Cardiac muscle cell (in vitro differentiated cells and primary cell): ENCODE measurements around the gene ZNF70. TPM values are rescaled to one million over a fixed set of nuclear protein-coding genes. Genes with fewer than 3 reads are reported as not detected.

ENCODE experiments used
- DNase-seq, 2 donors: peaks; one replicate each; pipeline versions ENCODE4 v3.0.0 to v3.0.0-alpha.2; 2010 to 2017; ENCODE audit warnings: low read depth in 1 of 2, low spot score in 1 of 2
- H3K27ac ChIP-seq: fragments of 200-600 bp; sonication (generic); 2 replicates; pipeline ENCODE4 v1.5.1; 2016
- H3K27me3 ChIP-seq: fragments of 200-600 bp; sonication (generic); 2 replicates; pipeline ENCODE4 v1.6.0; 2016; ENCODE audit warnings: control low read depth
- H3K36me3 ChIP-seq: fragments of 200-600 bp; sonication (generic); 2 replicates; pipeline ENCODE4 v1.5.1; 2016; ENCODE audit warnings: control low read depth
- H3K4me1 ChIP-seq: fragments of 200-600 bp; sonication (generic); 2 replicates; pipeline ENCODE4 v1.8.1; 2017; ENCODE audit warnings: low read depth, mild to moderate bottlenecking, mixed run types
- H3K4me3 ChIP-seq: fragments of 200-600 bp; sonication (generic); 2 replicates; pipeline ENCODE4 v1.5.1; 2016; ENCODE audit warnings: mild to moderate bottlenecking
- H3K9me3 ChIP-seq: fragments of 200-600 bp; sonication (generic); 2 replicates; pipeline ENCODE4 v1.5.1; 2017; ENCODE audit warnings: low read depth, mild to moderate bottlenecking, control low read depth
- polyA plus RNA-seq: library from polyadenylated mRNA; unstranded; fragments of >200 nt; fragmentation: Nextera tagmentation; extraction: Ambion mirVana; gene quantifications from 2 replicates; pipeline ENCODE4 v1.2.1, GENCODE V29; 2016
- total RNA-seq: library from RNA; depleted of rRNA; stranded (reverse); fragments of >200 nt; gene quantifications from 2 replicates; pipeline ENCODE4 v1.2.3, GENCODE V29; 2016
- TF ChIP-seq, protein P1 (sequence below): IDR thresholded peaks from 2 replicates; pipeline ENCODE4 v1.5.1; 2012; ENCODE audit warnings: low read depth, mild to moderate bottlenecking, low read length

The ZNF70 gene
- total and polyA plus RNA-seq, 2 experiments from 2014 or later = 2.3 to 8.4 TPM

DNA sequence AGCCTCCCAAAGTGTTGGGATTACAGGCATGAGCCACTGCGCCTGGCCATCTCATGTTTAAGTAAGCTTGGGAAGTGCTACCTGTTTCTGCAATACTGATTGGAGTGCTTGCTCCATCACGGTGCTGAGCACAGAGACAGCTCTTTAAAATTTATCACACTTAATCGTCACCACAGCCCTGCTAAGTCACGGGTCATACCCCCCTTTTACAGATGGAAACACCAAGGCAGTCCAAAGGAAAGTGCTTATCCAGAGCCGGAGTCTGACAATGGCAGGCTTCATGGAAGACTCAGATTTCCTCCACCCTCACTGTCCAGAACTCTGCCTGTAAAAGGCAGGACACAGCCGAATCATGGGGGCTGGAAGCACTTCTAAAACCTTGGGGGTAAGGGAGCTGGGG, 9.1 kb upstream of the ZNF70 start:
- Histone ChIP-seq H3K36me3 (no peaks in the 10 kb centered on the region), H3K4me1 (peaks cover 11% of the 10 kb centered on the region), H3K4me3 (no peak overlapping the region), H3K9me3 (no peaks in the 10 kb centered on the region), H3K27me3 (no peaks in the 10 kb centered on the region), H3K27ac (no peak overlapping the region)
- TF ChIP-seq, protein P1, sequence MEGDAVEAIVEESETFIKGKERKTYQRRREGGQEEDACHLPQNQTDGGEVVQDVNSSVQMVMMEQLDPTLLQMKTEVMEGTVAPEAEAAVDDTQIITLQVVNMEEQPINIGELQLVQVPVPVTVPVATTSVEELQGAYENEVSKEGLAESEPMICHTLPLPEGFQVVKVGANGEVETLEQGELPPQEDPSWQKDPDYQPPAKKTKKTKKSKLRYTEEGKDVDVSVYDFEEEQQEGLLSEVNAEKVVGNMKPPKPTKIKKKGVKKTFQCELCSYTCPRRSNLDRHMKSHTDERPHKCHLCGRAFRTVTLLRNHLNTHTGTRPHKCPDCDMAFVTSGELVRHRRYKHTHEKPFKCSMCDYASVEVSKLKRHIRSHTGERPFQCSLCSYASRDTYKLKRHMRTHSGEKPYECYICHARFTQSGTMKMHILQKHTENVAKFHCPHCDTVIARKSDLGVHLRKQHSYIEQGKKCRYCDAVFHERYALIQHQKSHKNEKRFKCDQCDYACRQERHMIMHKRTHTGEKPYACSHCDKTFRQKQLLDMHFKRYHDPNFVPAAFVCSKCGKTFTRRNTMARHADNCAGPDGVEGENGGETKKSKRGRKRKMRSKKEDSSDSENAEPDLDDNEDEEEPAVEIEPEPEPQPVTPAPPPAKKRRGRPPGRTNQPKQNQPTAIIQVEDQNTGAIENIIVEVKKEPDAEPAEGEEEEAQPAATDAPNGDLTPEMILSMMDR = no peak
- no peak for DNase-seq

DNA sequence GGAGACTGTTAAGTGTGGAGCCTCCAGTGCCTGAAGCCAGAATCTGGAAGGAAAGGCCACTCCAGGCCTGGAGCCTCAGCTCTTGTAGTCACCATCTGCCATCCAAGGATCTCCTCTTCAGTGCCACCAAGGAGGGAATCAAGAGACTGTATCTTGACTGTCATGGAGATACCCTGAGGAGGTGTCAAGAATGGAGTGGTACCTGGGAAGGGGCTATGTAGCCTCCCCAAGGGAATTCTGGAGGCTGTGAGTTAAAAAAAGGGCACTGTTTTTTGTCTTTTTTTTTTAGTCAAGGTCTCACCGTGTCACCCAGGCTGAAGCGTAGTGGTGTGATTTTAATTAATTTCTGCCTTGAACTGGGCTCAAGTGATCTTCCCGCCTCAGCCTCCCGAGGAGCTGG, 8.7 kb upstream of the ZNF70 start:
- Histone ChIP-seq H3K36me3 (no peaks in the 10 kb centered on the region), H3K27ac (no peak overlapping the region), H3K4me1 (peaks cover 11% of the 10 kb centered on the region), H3K9me3 (no peaks in the 10 kb centered on the region), H3K4me3 (no peak overlapping the region), H3K27me3 (no peaks in the 10 kb centered on the region)
- no peak for DNase-seq
- TF ChIP-seq, protein P1 = no peak

DNA sequence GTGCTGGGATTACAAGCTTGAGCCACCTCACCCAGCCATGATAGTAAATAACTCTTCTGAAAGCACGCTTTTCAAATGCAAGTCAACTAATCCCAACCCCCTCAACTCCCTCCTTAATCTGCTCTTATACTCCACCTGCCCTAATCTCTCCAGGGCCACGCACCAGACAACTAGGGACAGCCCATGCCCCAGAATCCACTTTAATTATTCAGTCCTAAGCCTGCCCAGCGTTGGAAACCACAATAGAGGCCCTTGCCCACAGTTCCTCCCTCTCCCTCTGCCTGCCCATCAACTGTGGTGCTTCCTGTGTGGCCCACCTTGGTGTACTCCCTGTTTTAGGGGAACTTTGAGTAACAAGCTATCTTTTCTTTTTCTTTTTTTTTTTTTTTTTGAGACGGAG, 6.0 kb upstream of the ZNF70 start:
- Histone ChIP-seq H3K27ac (no peak overlapping the region), H3K4me3 (no peak overlapping the region), H3K27me3 (no peaks in the 10 kb centered on the region), H3K4me1 (no peaks in the 10 kb centered on the region), H3K36me3 (no peaks in the 10 kb centered on the region), H3K9me3 (no peaks in the 10 kb centered on the region)
- DNase-seq = no peak
- TF ChIP-seq, protein P1 = no peak

DNA sequence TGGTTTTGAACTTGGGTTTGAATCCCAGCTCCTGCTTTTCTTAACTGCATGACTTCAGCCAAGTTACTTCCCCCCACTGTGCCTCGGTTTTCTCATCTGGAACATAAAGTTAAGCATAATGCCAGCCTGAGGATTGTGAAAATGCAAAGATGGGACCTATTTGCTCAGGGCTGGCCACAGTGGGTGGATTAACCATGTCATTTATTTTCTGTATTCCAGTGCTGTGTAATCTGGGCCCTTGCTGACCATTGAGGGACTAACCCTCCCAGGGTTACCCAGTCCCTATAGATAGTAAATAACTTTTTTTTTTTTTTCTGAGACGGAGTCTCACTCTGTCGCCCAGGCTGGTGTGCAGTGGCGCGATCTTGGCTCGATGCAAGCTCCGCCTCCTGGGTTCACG, 4.8 kb upstream of the ZNF70 start:
- TF ChIP-seq, protein P1 = no peak
- Histone ChIP-seq H3K9me3 (no peaks in the 10 kb centered on the region), H3K36me3 (no peaks in the 10 kb centered on the region), H3K4me3 (no peak overlapping the region), H3K27me3 (no peaks in the 10 kb centered on the region), H3K4me1 (no peaks in the 10 kb centered on the region), H3K27ac (no peak overlapping the region)
- DNase-seq = no peak

- Histone ChIP-seq H3K4me1 (peaks cover 4% of the 10 kb centered on the region), H3K27ac (no peak overlapping the region), H3K27me3 (no peaks in the 10 kb centered on the region), H3K36me3 (no peaks in the 10 kb centered on the region), H3K4me3 (no peak overlapping the region), H3K9me3 (no peaks in the 10 kb centered on the region)
- DNase-seq = peak in 1 of 2 donors; percentile 41
- TF ChIP-seq, protein P1 = no peak
These were observed 4.2 kb upstream of the ZNF70 start for GRCh38 chr22:23754980-23755636.
